Common myeloid progenitor, CD34-positive (primary cell): Measurements from ENCODE around the gene OR10A3.

ENCODE experiments used
- CTCF ChIA-PET: fragments of 350-600 bp; sonication (Branson Sonifier 250); formaldehyde crosslinking; loops from one replicate; lab custom pipeline; 2021; ENCODE audit warnings: antibody characterized with exemption; lab: Charles Lee
- POLR2A ChIA-PET: fragments of 350-600 bp; sonication (Branson Sonifier 250); formaldehyde crosslinking; loops from one replicate; lab custom pipeline; 2021; ENCODE audit warnings: antibody characterized with exemption; lab: Charles Lee
- DNase-seq, 3 donors: peaks; one replicate each; pipeline versions ENCODE4 v3.0.0 to v3.0.0-alpha.2; 2013
- H3K27ac ChIP-seq, 2 experiments: 1 replicate in 1 of 2; 2 replicates in 1 of 2; pipeline ENCODE4 v1.7.0; 2013; ENCODE audit warnings: inconsistent platforms in 2 of 2, low read length in 2 of 2, mild to moderate bottlenecking in 2 of 2, low read depth in 1 of 2, moderate library complexity in 1 of 2; ENCODE audit not compliant: severe bottlenecking in 2 of 2, insufficient read depth in 1 of 2, poor library complexity in 1 of 2
- H3K27me3 ChIP-seq, 5 experiments: replicated peaks in 2 of 5; 1 replicate in 3 of 5; 2 replicates in 2 of 5; pipeline versions ENCODE4 v1.6.1 to v1.7.0; 2013; ENCODE audit warnings: low read length in 4 of 5, mild to moderate bottlenecking in 2 of 5, moderate library complexity in 2 of 5, inconsistent platforms in 1 of 5; ENCODE audit not compliant: insufficient read depth in 5 of 5, control insufficient read depth in 4 of 5
- H3K36me3 ChIP-seq, 4 experiments: 1 replicate in 2 of 4; 2 replicates in 2 of 4; pipeline versions ENCODE4 v1.6.1 to v1.7.0; 2013; ENCODE audit warnings: low read length in 3 of 4, control low read depth in 1 of 4, mild to moderate bottlenecking in 1 of 4; ENCODE audit not compliant: control insufficient read depth in 4 of 4, insufficient read depth in 4 of 4
- H3K4me1 ChIP-seq, 4 experiments: 1 replicate in 3 of 4; 2 replicates in 1 of 4; pipeline versions ENCODE4 v1.6.1 to v1.7.1; 2013; ENCODE audit warnings: low read length in 3 of 4, mild to moderate bottlenecking in 3 of 4, control low read depth in 1 of 4, inconsistent platforms in 1 of 4, moderate library complexity in 1 of 4; ENCODE audit not compliant: control insufficient read depth in 4 of 4, insufficient read depth in 4 of 4; ENCODE audit errors: control extremely low read depth in 1 of 4
- H3K4me3 ChIP-seq, 7 experiments: 1 replicate in 4 of 7; 2 replicates in 3 of 7; pipeline versions ENCODE4 v1.5.1 to v1.7.0; 2013; ENCODE audit warnings: mild to moderate bottlenecking in 7 of 7, low read length in 6 of 7, moderate library complexity in 6 of 7, inconsistent platforms in 2 of 7, low read depth in 2 of 7, control low read depth in 1 of 7; ENCODE audit not compliant: insufficient read depth in 4 of 7, control insufficient read depth in 1 of 7; ENCODE audit errors: extremely low read depth in 1 of 7
- H3K9me3 ChIP-seq, 5 experiments: 1 replicate in 4 of 5; 2 replicates in 1 of 5; pipeline versions ENCODE4 v1.6.1 to v1.7.1; 2013; ENCODE audit warnings: low read length in 4 of 5, mild to moderate bottlenecking in 2 of 5, inconsistent platforms in 1 of 5, low read depth in 1 of 5, moderate library complexity in 1 of 5; ENCODE audit not compliant: control insufficient read depth in 4 of 5, insufficient read depth in 2 of 5; ENCODE audit errors: control extremely low read depth in 1 of 5
- WGBS: methylation state at CpG from one replicate; pipeline ENCODE4 v1.1.5; 2013; ENCODE audit not compliant: insufficient coverage; 5-methylcytosine and 5-hydroxymethylcytosine counted together

Gene OR10A3

DNA sequence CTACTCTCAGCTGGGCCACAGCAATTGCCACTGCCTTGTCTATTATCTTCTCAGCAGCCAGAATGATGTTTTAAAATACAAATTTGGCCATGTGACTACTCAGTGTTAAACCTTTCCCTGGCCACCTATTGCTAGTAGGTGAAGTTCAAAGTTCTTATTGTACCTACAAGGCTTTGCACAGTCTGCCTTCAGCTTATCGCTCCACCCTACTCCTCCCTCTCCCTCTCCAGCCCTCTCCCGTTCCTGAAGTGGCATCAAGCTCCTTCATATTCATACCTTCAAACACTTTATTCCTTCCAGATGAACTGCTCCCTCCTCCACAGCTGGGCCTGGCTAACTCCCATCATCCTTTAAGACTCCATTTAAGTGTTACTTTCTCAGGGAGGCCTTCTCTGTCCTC is 47.7 kb downstream of the OR10A3 start:
- Histone ChIP-seq H3K9me3 (no peaks in the 10 kb centered on the region), H3K4me1 (peaks cover 0 to 2% (median 0%) of the 10 kb centered on the region in 4 experiments), H3K27ac (no peak overlapping the region), H3K4me3 (no peak overlapping the region), H3K36me3 (no peaks in the 10 kb centered on the region), H3K27me3 (peaks cover 2 to 16% (median 6%) of the 10 kb centered on the region in 5 experiments)
- no peak for DNase-seq
- 100% methylated on average over 2 of the region's 2 CpGs for WGBS
- ChIA-PET CTCF (interaction anchor here (0.7 to 2.2 kb wide), 7 partner anchors 8 to 206 kb away, joined by 3 to 11 read pairs (median 6); partner anchors contain the start of gene EIF3F), POLR2A (no interaction called here)

DNA sequence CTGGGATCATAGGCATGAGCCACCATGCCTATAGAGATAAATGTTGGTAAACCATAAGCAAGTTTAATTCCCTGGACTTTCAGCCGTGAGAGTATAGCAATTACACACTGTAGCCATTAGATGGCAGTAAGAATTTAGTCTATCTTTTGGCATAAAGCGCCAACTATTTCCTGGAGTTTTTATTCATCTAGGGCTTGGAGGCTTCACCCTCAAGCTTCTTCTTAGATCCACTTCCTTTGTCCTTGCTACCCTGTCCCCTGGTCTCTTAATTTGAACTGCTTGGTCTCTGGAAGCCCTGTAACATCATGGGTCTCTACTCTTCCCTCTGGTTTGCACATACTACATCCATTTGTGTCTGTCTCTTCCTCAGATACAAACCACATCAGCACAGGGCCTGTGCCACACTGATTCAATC is 48.7 kb downstream of the OR10A3 start:
- POLR2A ChIA-PET: no interaction called here
- WGBS: 19% methylated on average over 2 of the region's 2 CpGs
- CTCF ChIA-PET: interaction anchor here (0.7 to 2.2 kb wide), 7 partner anchors 9 to 207 kb away, joined by 3 to 11 read pairs (median 5); partner anchors contain the start of gene EIF3F
- Histone ChIP-seq H3K4me3 (no peak overlapping the region), H3K27ac (no peak overlapping the region), H3K4me1 (peaks cover 0 to 2% (median 0%) of the 10 kb centered on the region in 4 experiments), H3K27me3 (peaks cover 2 to 16% (median 6%) of the 10 kb centered on the region in 5 experiments), H3K36me3 (no peaks in the 10 kb centered on the region), H3K9me3 (no peaks in the 10 kb centered on the region)
- peak; percentile 46 to 61 (median 59) for DNase-seq

DNA sequence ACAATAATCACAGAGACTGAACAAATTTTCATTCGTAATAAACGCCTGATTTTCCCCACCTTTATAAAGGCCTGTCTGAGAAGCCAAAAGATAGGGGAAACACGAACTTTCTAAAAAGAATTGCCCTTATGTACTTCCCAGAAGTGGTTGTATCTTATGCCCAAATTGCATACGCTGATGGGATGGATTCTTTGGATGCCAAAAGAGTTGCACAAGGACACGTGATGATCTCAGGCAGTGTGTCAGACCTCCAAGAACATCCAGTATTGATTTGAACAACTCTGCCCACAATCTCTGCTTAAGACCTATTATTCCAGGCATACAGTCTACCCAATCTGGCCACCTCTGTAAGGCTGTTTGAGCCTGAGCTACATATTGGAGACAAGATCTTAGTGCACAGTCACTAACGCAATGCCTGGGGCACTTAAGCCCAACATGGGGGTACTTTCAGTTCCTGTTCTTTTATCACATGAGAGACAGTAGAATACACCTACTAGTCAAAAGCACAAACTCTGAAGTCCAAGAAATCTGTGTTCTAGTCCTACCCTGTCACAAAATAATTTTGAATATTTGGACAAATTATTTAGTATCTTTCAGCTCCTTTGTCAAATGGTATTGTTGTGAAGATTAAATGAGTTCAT is 49.3 kb downstream of the OR10A3 start:
- Histone ChIP-seq H3K4me3 (no peak overlapping the region), H3K4me1 (peaks cover 0 to 2% (median 0%) of the 10 kb centered on the region in 4 experiments), H3K9me3 (no peaks in the 10 kb centered on the region), H3K36me3 (no peaks in the 10 kb centered on the region), H3K27ac (no peak overlapping the region), H3K27me3 (peaks cover 2 to 16% (median 6%) of the 10 kb centered on the region in 5 experiments)
- CTCF ChIA-PET: interaction anchor here (1.1 to 2.2 kb wide), 5 partner anchors 11 to 207 kb away, joined by 4 to 11 read pairs (median 6); partner anchors contain the start of gene EIF3F
- POLR2A ChIA-PET: no interaction called here
- peak in 1 of 3 donors; percentile 1 for DNase-seq
- WGBS: 97% methylated on average over 4 of the region's 6 CpGs

DNA sequence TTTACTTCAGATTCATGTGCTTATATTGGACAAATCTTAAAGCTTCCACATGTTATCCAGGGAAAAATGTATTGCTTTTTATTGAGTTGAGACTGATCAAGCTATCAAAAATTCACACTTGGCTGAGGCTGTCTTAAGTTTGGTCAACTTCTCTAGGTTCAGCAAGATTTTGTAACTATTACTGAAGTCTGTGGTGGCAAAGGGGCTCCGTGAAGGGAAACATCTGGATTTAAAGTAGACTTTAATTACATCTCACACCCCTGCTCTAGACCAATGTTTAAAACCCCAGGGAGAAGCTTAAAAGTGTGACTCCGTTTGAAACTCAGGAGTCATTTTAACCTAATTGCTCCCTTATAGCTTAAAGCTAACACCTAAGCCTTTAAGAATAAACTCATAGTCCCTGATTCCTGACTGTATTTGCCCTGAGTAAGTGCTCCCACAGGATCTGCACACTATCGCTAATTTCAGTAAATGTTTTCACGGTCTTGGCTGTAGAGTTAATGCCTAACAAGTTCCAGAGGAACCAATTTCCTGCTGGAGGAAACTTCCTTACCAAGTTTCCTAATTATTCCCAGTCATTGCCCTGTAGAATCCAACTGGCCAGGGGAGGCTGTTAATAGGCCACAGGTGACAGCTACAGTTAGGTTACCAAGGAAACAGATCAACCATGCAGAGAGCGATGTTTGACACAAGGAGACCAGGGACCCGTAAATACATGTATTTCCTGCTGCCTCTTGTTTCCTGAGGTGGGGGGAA is 50.9 kb downstream of the OR10A3 start:
- Histone ChIP-seq H3K4me1 (peaks cover 0 to 2% (median 0%) of the 10 kb centered on the region in 4 experiments), H3K4me3 (no peak overlapping the region), H3K27ac (no peak overlapping the region), H3K36me3 (no peaks in the 10 kb centered on the region), H3K27me3 (peaks cover 2 to 23% (median 6%) of the 10 kb centered on the region in 5 experiments), H3K9me3 (no peaks in the 10 kb centered on the region)
- ChIA-PET POLR2A (no interaction called here), CTCF (interaction anchor here (1.4 kb wide), 1 partner anchor 11 kb away, joined by 3 read pairs; no protein-coding TSS in a partner anchor)
- peak in 2 of 3 donors; percentile 16 to 33 for DNase-seq
- WGBS: 23% methylated on average over 4 of the region's 6 CpGs

DNA sequence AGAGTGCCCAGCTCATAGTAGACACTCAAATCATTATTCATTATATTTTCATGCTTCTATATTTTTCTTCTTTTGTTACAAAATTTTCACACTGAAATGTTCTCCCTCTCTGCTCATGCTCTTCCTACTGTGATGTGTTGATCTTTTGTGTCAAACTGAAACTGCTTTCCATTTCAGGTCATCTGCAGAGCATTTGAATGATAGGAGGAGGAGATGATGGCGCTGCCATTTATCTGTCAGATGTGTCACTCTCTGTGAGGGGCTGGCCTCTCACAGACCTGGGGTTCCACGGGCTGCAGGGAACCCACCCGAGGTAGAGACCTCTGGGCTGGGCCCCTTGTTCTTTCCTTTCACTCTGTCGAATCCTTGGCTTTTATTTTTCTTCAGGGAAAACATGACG is 51.5 kb downstream of the OR10A3 start:
- no peak for DNase-seq
- WGBS: 62% methylated on average over 3 of the region's 5 CpGs
- ChIA-PET POLR2A (no interaction called here), CTCF (interaction anchor here (1.4 kb wide), 1 partner anchor 10 kb away, joined by 3 read pairs; no protein-coding TSS in a partner anchor)
- no peaks in the 10 kb centered on the region for H3K9me3 ChIP-seq
- no peak overlapping the region for H3K27ac ChIP-seq
- peaks cover 2 to 23% (median 6%) of the 10 kb centered on the region in 5 experiments for H3K27me3 ChIP-seq
- H3K4me1 ChIP-seq: peaks cover 0 to 2% (median 0%) of the 10 kb centered on the region in 4 experiments
- H3K4me3 ChIP-seq: no peak overlapping the region
- no peaks in the 10 kb centered on the region for H3K36me3 ChIP-seq
